Measurements from ENCODE around the gene MT1HL1.

Gene MT1HL1

DNA sequence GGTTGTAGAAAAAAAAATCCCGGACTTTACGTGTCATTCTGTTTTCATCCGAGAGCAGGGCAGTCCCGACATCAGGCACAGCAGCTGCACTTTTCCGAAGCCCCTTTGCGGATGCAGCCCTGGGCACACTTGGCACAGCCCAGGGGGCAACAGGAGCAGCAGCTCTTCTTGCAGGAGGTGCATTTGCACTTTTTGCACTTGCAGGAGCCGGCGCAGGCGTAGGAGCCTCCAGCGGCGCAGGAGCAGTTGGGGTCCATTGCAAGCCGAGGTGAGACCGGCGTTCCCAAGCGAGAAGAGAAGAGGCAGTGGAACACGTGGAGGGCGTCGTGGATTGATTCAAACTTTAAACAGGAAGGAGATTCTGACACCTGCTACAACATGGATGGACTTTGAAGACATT is at the start of gene MT1HL1:
Gene MT1HL1 (minus strand): TSS at position 326 of the 400 bp plus-strand sequence. CDS start 69 bp downstream, at position 257.
- DNase-seq (ENCODE audit: low read depth, low spot score) = no peak

DNA sequence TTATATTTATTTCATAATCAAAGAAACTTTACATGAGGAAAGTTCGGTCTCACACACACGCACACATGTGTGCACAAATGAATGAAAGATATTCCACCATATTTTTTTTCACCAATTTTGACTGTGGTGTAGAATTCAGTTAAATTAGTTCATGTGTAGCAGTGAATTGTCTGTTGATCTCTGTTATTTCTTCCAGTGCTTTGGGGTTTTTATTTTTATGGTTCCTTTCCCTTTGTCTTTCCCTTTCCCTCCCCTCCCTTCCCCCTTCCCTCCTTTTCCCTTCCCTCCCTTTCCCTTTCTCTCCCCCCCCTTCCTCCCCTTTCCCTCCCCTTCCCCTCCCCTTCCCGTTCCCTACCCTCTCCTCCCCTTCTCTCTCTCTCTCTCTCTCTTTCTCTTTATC is 46.7 kb upstream of the MT1HL1 start:
- DNase-seq (ENCODE audit: low read depth, low spot score) = no peak

DNA sequence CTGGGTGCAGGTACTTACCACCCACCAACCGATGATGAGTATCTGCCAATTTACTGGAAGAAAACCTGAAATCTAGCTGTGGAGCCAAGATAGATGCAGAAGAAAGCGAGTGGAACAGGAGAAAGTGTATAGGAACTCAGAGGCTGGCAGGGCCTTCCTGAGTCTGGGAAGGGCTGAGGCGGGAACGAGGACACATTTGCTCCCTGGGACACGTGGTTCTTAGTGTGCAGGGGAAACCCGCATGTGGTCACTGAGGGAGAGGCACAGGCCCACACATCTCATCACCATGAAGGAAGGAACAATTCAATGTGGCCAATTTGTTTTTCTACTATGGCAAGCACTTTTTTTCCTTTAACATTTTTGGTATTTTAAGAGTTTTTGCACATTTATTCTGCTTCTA is 45.9 kb upstream of the MT1HL1 start:
- no peak for DNase-seq (ENCODE audit: low read depth, low spot score)

DNA sequence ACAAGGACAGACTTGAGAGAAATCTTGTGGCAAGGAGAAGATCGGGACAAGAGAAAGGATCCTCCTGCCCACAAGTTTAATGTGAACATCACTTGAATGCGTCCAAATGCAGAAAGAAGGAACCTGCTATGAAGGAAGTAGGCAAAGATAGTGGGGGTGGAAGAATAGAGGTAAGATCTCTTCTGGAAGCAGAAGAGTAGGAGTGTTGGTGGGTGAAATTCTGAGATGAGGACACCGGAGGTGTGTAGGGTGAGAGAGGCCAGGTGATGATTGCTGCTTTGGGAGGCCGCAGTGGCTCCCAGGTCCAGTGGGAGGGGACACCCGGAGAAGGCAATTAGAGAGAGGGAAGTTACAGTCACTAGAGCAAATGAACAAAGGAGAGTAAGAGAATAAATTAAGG is 44.6 kb upstream of the MT1HL1 start:
- DNase-seq (ENCODE audit: low read depth, low spot score) = no peak

GRCh38 chr1:237045278-237046016 is 41.2 kb upstream of the MT1HL1 start:
- DNase-seq (ENCODE audit: low read depth, low spot score) = no peak

DNA sequence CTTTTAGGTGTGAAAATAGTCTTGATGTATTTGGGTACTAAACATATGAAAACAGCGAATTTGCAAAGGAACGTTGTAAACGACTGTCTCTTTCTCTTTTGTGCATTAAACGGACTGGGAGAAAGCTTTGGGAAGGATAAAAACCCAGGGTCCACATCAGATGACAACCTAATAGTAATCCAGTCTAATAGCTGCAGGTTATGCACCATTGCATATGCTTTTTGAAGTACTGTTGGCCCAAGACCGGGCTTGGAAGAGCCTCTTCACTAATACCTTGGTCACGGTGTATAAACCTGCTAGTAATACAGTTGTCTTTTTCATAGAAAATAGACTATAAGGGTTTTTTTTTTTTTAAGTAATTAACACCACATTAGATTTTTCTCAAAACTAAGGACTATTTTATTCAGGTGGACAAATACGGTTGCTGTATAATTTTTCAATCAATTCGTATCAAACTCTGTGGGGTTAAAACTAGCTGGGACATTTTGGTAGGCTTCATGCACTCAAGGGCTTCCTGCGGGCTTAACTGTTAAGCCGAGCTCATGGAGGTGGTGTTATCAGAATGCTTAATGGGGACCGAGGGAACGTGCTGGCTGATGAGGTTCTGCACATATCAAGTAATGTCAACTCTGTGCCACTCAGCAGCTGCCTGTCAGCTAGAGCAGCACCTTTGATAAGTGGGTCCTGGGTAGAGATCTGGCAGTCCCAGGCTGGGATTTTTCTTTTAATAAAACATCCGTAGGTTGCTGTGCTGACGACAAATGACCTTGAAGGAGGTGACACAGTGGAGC is 39.8 kb upstream of the MT1HL1 start:
- no peak for DNase-seq (ENCODE audit: low read depth, low spot score)

GRCh38 chr1:237042892-237043576 is 38.8 kb upstream of the MT1HL1 start:
- no peak for DNase-seq (ENCODE audit: low read depth, low spot score)

DNA sequence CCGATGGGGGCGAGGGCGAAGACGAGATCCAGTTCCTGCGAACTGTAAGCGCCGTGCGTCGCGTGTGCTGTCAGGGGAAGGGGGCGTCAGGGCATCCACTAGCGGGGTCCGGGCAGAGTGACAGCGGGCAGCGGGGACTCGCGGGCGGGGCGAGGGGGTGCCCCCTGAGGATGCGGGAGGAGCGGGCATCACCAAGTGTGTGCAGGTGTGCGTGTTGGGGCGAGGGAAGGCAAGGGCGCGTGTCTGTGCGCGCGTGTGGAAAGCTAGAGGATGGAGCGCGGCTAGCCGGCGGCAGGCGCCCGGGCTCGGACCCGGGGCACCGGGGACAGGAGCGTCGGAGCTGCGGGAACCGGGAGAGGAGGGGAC is 38.3 kb upstream of the MT1HL1 start:
- DNase-seq (ENCODE audit: low read depth, low spot score) = no peak

DNA sequence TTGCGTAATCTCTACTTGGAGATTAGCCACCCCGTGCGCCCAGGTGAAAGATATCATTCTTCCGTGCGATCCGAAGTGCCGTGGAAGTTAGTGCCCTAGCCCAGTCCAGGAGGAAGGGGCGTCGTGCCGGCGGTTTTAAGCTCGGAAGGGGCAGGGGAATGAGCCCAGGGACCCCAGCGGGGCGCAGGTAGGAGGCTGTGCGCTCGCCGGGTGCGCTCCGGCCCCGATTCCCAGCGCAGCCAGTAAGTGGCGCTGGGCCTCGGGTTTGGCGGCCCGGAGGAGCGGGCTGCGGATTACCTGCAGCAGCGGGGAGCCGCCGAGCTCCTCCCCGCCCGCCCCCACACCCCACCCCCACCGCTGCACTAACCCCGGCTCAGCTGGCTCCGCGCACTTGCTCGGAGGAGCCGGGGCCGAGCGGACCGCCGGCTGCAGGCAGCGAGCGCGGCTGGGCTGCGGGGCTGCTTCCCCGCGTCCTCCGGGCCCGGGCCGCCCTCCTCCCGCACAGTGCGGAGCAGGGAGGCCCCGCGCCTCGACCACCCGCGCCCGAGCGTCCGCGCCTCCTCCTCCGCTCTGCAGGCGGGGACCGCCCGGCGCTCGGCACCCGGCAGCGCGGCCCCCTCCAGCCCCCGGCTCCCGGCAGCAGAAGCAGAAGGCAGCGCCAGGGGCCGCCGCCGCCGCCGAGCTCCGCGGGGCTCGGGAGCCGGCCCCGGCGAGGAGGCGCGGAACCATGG is 37.7 kb upstream of the MT1HL1 start, which contains the start of gene RYR2:
Gene RYR2 (plus strand): TSS at position 390 of the 731 bp plus-strand sequence. CDS start 338 bp downstream, at position 728.
- no peak for DNase-seq (ENCODE audit: low read depth, low spot score)

GRCh38 chr1:237041461-237041794 is 37.2 kb upstream of the MT1HL1 start:
- no peak for DNase-seq (ENCODE audit: low read depth, low spot score)

DNA sequence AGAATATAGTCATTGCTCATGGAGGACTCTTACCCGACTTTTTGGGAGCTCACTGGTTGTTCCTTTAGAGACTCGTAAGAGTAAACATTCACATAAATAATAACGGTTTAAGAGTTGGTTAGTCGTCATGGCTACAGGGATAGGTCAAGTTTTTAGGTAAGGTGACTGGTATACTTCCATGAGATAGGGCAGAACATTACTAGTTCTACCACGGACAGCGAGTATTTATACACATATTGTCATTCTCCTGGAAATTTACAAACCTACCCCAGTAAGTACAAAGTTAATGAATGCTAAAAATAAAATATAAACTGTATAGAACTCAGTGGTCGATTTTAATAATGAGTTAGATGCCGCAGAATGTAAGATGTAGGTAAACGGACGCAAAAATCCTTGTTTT is 36.6 kb upstream of the MT1HL1 start:
- no peak for DNase-seq (ENCODE audit: low read depth, low spot score)

GRCh38 chr1:237038211-237038610 is 34.0 kb upstream of the MT1HL1 start:
- no peak for DNase-seq (ENCODE audit: low read depth, low spot score)

GRCh38 chr1:237035759-237036158 is 31.5 kb upstream of the MT1HL1 start:
- DNase-seq (ENCODE audit: low read depth, low spot score) = no peak

GRCh38 chr1:237033804-237034203 is 29.6 kb upstream of the MT1HL1 start:
- DNase-seq (ENCODE audit: low read depth, low spot score) = no peak

DNA sequence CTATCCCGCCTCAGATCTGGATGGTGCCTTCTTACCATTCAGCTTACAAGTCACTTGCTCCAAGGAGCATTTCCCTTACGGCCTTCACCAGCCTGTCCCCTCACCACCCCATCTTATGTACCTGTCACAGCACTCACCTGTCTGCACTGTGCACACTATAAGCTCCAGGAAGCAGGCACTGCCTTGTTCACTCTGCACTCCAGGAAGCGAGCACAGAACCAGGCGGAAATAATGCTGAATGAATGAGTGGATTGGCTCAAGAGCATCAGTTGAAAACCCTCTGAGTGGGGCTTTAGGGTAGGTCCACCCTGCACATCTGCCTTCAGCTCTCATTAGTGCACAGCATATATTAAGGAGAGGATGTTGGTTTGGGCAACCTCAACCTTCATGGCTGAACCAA is 28.8 kb upstream of the MT1HL1 start:
- DNase-seq (ENCODE audit: low read depth, low spot score) = no peak

GRCh38 chr1:237032029-237032428 is 27.8 kb upstream of the MT1HL1 start:
- no peak for DNase-seq (ENCODE audit: low read depth, low spot score)

DNA sequence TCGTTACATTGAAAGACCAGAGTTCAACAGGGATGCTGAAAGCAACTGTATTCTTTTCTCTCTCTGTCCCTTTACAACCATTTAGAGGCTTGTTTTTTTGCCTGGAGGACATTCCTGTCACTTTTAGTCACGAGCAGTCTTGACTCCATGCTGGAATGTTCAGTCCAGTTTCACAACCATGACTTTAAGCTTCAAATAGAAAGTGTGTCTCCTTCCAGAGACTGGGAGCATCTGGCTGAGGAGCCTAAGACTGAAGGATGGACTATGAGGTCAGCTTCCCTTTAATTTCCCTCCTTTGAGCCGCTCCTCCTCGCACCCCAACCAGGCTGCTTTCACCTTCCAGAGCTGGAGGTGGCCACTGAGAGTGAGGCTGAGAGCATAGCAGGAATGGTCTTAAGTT is 27.2 kb upstream of the MT1HL1 start:
- DNase-seq (ENCODE audit: low read depth, low spot score) = no peak

- DNase-seq (ENCODE audit: low read depth, low spot score) = no peak
These were observed 25.8 kb upstream of the MT1HL1 start for GRCh38 chr1:237029850-237030535.

DNA sequence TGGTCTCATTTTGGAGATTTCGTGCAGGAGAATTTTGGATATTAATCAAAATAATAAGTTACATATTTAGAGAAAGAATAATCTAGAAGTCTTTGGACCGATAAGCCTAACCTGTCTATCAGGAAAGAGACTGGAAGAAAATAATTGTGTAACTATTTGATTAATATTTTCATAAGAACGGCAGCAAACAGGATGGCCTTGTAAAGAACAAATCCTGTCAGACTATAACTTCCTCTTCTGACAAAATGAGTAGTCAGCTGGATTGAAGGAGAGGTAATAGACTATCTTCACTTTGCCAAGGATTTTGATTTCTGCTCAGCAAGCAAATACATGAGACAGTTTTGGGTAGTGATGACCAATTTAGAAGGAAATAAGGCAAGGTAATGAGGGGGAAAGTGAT is 25.0 kb upstream of the MT1HL1 start:
- DNase-seq (ENCODE audit: low read depth, low spot score) = no peak

DNA sequence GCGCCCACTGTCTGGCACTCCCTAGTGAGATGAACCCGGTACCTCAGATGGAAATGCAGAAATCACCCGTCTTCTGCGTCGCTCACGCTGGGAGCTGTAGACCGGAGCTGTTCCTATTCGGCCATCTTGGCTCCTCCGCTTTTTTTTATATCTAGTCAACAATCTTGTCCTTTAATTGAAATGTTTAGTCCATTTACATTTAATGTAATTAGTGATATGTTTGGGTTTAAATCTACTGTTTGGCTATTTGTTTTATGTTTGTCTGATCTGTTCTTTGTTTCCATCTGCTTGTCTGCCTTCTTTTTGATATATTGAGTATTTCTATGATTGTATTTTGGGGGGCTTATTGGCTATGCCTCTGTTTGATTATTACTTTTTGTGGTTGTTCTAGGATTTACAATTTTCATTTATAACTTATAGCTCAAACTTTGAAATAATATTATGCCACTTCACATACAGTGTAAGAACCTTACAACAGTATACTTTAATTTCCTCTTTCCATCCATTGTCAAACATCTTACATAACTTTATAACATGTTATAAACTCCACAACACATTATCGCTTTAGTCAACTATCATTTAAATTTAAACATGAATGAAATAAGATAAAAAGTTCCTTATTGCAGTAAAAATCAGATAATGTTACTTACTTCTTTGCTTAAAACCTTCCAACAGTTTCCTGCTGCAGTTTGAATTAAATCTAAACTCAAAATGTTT is 21.3 kb upstream of the MT1HL1 start:
- no peak for DNase-seq (ENCODE audit: low read depth, low spot score)

DNA sequence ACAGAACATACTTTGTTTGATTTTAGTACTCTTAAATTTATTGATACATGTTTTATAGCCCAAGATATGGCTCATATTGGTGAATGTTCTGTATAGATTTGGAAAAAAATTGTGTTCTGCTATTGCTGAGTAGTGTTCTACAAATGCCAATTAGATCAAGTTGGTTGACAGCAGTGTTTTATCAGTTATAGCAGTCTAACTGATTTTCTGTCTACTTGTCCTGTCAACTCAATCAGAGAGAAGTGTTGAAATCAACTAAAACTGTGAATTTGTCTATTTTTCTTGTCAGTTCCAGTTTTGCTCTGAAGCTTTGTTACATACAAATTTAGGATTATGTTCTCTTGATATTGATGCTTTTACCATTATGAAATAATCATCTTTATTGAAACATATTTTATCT is 14.7 kb upstream of the MT1HL1 start:
- no peak for DNase-seq (ENCODE audit: low read depth, low spot score)

Data from activated naive CD8-positive, alpha-beta T cell treated with anti-CD3 and anti-CD28 coated beads, Interleukin-2, amount 50 U/mL, for 16 hours (primary cell).